Measurements from ENCODE around the gene PCNX2. TPM values are rescaled to one million over a fixed set of nuclear protein-coding genes. Genes with fewer than 3 reads are reported as not detected.

Gene PCNX2
- total RNA-seq, 1 donor from 2014 or later, result 25.5 TPM

- Histone ChIP-seq H3K36me3 (ENCODE audit: insufficient read depth, low read length) (no peaks in the 10 kb centered on the region), H3K27me3 (ENCODE audit: insufficient read depth, low read length) (no peaks in the 10 kb centered on the region), H3K4me3 (ENCODE audit: insufficient read depth, low read depth, low read length) (no peak overlapping the region), H3K4me1 (ENCODE audit: insufficient read depth, low read length) (no peaks in the 10 kb centered on the region), H3K9me3 (ENCODE audit: insufficient read depth, low read depth, low read length) (no peaks in the 10 kb centered on the region), H3K9ac (ENCODE audit: low read length) (no peak overlapping the region), H3K27ac (ENCODE audit: low read depth, low read length) (no peak overlapping the region), H4K20me1 (ENCODE audit: insufficient read depth, low read length) (no peaks in the 10 kb centered on the region), H3K4me2 (ENCODE audit: low read length) (no peak overlapping the region), H2AFZ (ENCODE audit: low read depth, low read length) (no peak overlapping the region), H3K79me2 (ENCODE audit: insufficient read depth, low read length) (no peaks in the 10 kb centered on the region)
- peaks cover 4% of the 10 kb centered on the region for H3K36me3 Mint-ChIP-seq (ENCODE audit: low read depth, unreplicated experiment)
- H3K27ac Mint-ChIP-seq (ENCODE audit: unreplicated experiment), result no peak overlapping the region
- peaks cover 3% of the 10 kb centered on the region for H3K9me3 Mint-ChIP-seq (ENCODE audit: unreplicated experiment)
- TF ChIP-seq EZH2 (IDR thresholded peaks at IDR 0.05; ENCODE audit: insufficient read depth, low read length), result no peak
- TF ChIP-seq, protein P1, sequence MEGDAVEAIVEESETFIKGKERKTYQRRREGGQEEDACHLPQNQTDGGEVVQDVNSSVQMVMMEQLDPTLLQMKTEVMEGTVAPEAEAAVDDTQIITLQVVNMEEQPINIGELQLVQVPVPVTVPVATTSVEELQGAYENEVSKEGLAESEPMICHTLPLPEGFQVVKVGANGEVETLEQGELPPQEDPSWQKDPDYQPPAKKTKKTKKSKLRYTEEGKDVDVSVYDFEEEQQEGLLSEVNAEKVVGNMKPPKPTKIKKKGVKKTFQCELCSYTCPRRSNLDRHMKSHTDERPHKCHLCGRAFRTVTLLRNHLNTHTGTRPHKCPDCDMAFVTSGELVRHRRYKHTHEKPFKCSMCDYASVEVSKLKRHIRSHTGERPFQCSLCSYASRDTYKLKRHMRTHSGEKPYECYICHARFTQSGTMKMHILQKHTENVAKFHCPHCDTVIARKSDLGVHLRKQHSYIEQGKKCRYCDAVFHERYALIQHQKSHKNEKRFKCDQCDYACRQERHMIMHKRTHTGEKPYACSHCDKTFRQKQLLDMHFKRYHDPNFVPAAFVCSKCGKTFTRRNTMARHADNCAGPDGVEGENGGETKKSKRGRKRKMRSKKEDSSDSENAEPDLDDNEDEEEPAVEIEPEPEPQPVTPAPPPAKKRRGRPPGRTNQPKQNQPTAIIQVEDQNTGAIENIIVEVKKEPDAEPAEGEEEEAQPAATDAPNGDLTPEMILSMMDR (IDR thresholded peaks at IDR 0.05; ENCODE audit: insufficient read depth, low read depth, low read length), result no peak
- no peak for FAIRE-seq
- H3K4me1 Mint-ChIP-seq (ENCODE audit: low read depth, unreplicated experiment), result no peaks in the 10 kb centered on the region
- no peaks in the 10 kb centered on the region for H3K27me3 Mint-ChIP-seq (ENCODE audit: low read depth, unreplicated experiment)
- H3K4me3 Mint-ChIP-seq (ENCODE audit: unreplicated experiment), result no peak overlapping the region
- no peak for DNase-seq (ENCODE audit: low read depth)
These were observed 235.0 kb downstream of the PCNX2 start for GRCh38 chr1:233060461-233060994.

DNA sequence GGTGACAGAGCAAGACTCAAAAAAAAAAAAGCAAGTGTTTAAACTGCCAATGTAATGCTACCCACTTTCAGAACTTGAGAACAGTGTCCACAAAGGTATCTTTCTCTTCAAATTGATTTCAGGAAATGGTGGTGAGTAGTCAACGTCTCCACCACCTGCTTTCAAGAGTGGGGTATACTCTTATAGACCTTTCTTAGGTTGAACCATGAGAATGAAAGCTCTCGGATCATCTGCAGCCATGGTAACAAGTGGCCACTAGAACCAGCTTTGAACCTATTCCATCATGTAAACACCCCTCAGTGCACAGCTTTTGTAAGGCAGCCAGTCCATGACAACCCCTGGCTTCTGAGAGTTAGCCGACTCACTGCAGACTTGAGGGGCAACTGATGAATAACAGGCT is 237.7 kb downstream of the PCNX2 start:
- H3K27ac ChIP-seq (ENCODE audit: low read depth, low read length), result no peak overlapping the region
- H3K27me3 ChIP-seq (ENCODE audit: insufficient read depth, low read length), result no peaks in the 10 kb centered on the region
- Mint-ChIP-seq H3K4me3 (ENCODE audit: unreplicated experiment) (no peak overlapping the region), H3K27ac (ENCODE audit: unreplicated experiment) (no peak overlapping the region), H3K9me3 (ENCODE audit: unreplicated experiment) (peaks cover 3% of the 10 kb centered on the region), H3K27me3 (ENCODE audit: low read depth, unreplicated experiment) (no peaks in the 10 kb centered on the region), H3K36me3 (ENCODE audit: low read depth, unreplicated experiment) (peaks cover 4% of the 10 kb centered on the region), H3K4me1 (ENCODE audit: low read depth, unreplicated experiment) (no peaks in the 10 kb centered on the region)
- no peaks in the 10 kb centered on the region for H3K79me2 ChIP-seq (ENCODE audit: insufficient read depth, low read length)
- H3K9me3 ChIP-seq (ENCODE audit: insufficient read depth, low read depth, low read length), result no peaks in the 10 kb centered on the region
- DNase-seq (ENCODE audit: low read depth) (no peak), FAIRE-seq (no peak)
- TF ChIP-seq, protein P1 (IDR thresholded peaks at IDR 0.05; ENCODE audit: insufficient read depth, low read depth, low read length), result no peak
- TF ChIP-seq EZH2 (IDR thresholded peaks at IDR 0.05; ENCODE audit: insufficient read depth, low read length), result no peak
- H3K4me3 ChIP-seq (ENCODE audit: insufficient read depth, low read depth, low read length), result no peak overlapping the region
- H3K9ac ChIP-seq (ENCODE audit: low read length), result no peak overlapping the region
- no peaks in the 10 kb centered on the region for H4K20me1 ChIP-seq (ENCODE audit: insufficient read depth, low read length)
- no peaks in the 10 kb centered on the region for H3K36me3 ChIP-seq (ENCODE audit: insufficient read depth, low read length)
- H3K4me1 ChIP-seq (ENCODE audit: insufficient read depth, low read length), result no peaks in the 10 kb centered on the region
- no peak overlapping the region for H3K4me2 ChIP-seq (ENCODE audit: low read length)
- H2AFZ ChIP-seq (ENCODE audit: low read depth, low read length), result no peak overlapping the region

GRCh38 chr1:233055879-233056641 is 239.5 kb downstream of the PCNX2 start:
- Histone ChIP-seq H3K79me2 (ENCODE audit: insufficient read depth, low read length) (no peaks in the 10 kb centered on the region), H3K27ac (ENCODE audit: low read depth, low read length) (no peak overlapping the region), H3K36me3 (ENCODE audit: insufficient read depth, low read length) (no peaks in the 10 kb centered on the region), H3K4me1 (ENCODE audit: insufficient read depth, low read length) (no peaks in the 10 kb centered on the region), H3K4me2 (ENCODE audit: low read length) (no peak overlapping the region), H3K4me3 (ENCODE audit: insufficient read depth, low read depth, low read length) (no peak overlapping the region), H3K9me3 (ENCODE audit: insufficient read depth, low read depth, low read length) (no peaks in the 10 kb centered on the region), H3K27me3 (ENCODE audit: insufficient read depth, low read length) (no peaks in the 10 kb centered on the region), H2AFZ (ENCODE audit: low read depth, low read length) (no peak overlapping the region), H4K20me1 (ENCODE audit: insufficient read depth, low read length) (no peaks in the 10 kb centered on the region), H3K9ac (ENCODE audit: low read length) (no peak overlapping the region)
- Mint-ChIP-seq H3K4me3 (ENCODE audit: unreplicated experiment) (no peak overlapping the region), H3K27ac (ENCODE audit: unreplicated experiment) (no peak overlapping the region), H3K36me3 (ENCODE audit: low read depth, unreplicated experiment) (peaks cover 7% of the 10 kb centered on the region), H3K27me3 (ENCODE audit: low read depth, unreplicated experiment) (no peaks in the 10 kb centered on the region), H3K4me1 (ENCODE audit: low read depth, unreplicated experiment) (no peaks in the 10 kb centered on the region), H3K9me3 (ENCODE audit: unreplicated experiment) (peaks cover 3% of the 10 kb centered on the region)
- no peak for FAIRE-seq
- DNase-seq (ENCODE audit: low read depth), result no peak
- no peak for TF ChIP-seq EZH2 (IDR thresholded peaks at IDR 0.05; ENCODE audit: insufficient read depth, low read length)
- TF ChIP-seq, protein P1 (IDR thresholded peaks at IDR 0.05; ENCODE audit: insufficient read depth, low read depth, low read length), result no peak

All from astrocyte (in vitro differentiated cells and primary cell).